PC-9 (cell line): ENCODE results near the gene HMG20A. TPM values are rescaled to one million over a fixed set of nuclear protein-coding genes. Genes with fewer than 3 reads are reported as not detected.

Experiments
- BruUV-seq: library from RNA; stranded (reverse); fragments of 400-500 nt; replicated peaks from 2 replicates; lab custom pipeline; 2021; lab: Mats Ljungman, UMichigan
- CTCF ChIA-PET: fragments of 300-600 bp; sonication (Branson Sonifier 250); formaldehyde crosslinking; loops from one replicate; lab custom pipeline; 2022; ENCODE audit warnings: antibody characterized with exemption; lab: Charles Lee
- POLR2A ChIA-PET: fragments of 300-600 bp; sonication (Branson Sonifier 250); formaldehyde crosslinking; loops from one replicate; lab custom pipeline; 2022; ENCODE audit warnings: antibody characterized with exemption; ENCODE audit not compliant: unreplicated experiment; lab: Charles Lee
- DNase-seq, 2 experiments: peaks; one replicate each; pipeline versions ENCODE4 v3.0.0 to v3.0.0-alpha.2; 2015 to 2022; ENCODE audit warnings: mixed read lengths in 1 of 2
- H2AFZ ChIP-seq: fragments of 200-600 bp; sonication (generic); 2 replicates; pipeline ENCODE4 v1.8.1; 2017; ENCODE audit warnings: antibody characterized with exemption
- H3F3A ChIP-seq: fragments of 200-600 bp; sonication (generic); 2 replicates; pipeline ENCODE4 v1.8.1; 2017; ENCODE audit warnings: antibody characterized with exemption, mild to moderate bottlenecking, low read depth; ENCODE audit not compliant: insufficient read depth
- H3K27ac ChIP-seq: fragments of 200-600 bp; sonication (generic); 2 replicates; pipeline ENCODE4 v1.6.1; 2016; ENCODE audit warnings: mixed run types
- H3K27me3 ChIP-seq: fragments of 200-600 bp; sonication (generic); 2 replicates; pipeline ENCODE4 v1.6.1; 2016; ENCODE audit warnings: low read depth, mixed run types; ENCODE audit not compliant: insufficient read depth
- H3K36me3 ChIP-seq: fragments of 200-600 bp; sonication (generic); 2 replicates; pipeline ENCODE4 v1.6.1; 2016; ENCODE audit warnings: low read depth, mixed run types
- H3K4me1 ChIP-seq: fragments of 200-600 bp; sonication (generic); replicated peaks from 2 replicates; pipeline ENCODE4 v1.6.1; 2016; ENCODE audit warnings: mixed run types; ENCODE audit not compliant: insufficient read depth
- H3K4me2 ChIP-seq: fragments of 200-600 bp; sonication (generic); 2 replicates; pipeline ENCODE4 v1.6.1; 2017; ENCODE audit warnings: mixed run types
- H3K4me3 ChIP-seq: fragments of 200-600 bp; sonication (generic); 2 replicates; pipeline ENCODE4 v1.6.1; 2016; ENCODE audit warnings: mixed run types
- H3K79me2 ChIP-seq: fragments of 200-600 bp; sonication (generic); 2 replicates; pipeline ENCODE4 v1.6.1; 2017; ENCODE audit warnings: low read depth, mixed run types
- H3K9me2 ChIP-seq: fragments of 200-600 bp; sonication (generic); 2 replicates; pipeline ENCODE4 v1.8.1; 2017; ENCODE audit warnings: mild to moderate bottlenecking; ENCODE audit not compliant: insufficient read depth
- H3K9me3 ChIP-seq: fragments of 200-600 bp; sonication (generic); 2 replicates; pipeline ENCODE4 v1.8.1; 2016; ENCODE audit warnings: low read depth; ENCODE audit not compliant: insufficient read depth
- H4K20me1 ChIP-seq: fragments of 200-600 bp; sonication (generic); 2 replicates; pipeline ENCODE4 v1.8.1; 2017; ENCODE audit not compliant: insufficient read depth
- CTCF ChIP-seq: fragments of 200-600 bp; sonication (generic); conservative IDR thresholded peaks from 2 replicates; pipeline ENCODE4 v1.6.1; 2017; ENCODE audit warnings: mixed run types, antibody characterized with exemption, mild to moderate bottlenecking, moderate library complexity
- EZH2 ChIP-seq: fragments of 200-600 bp; sonication (generic); IDR thresholded peaks from 2 replicates; pipeline ENCODE4 v1.8.0; 2017; ENCODE audit warnings: antibody characterized with exemption, low read depth
- intact Hi-C: fragments of 100-400 bp; cut with micrococcal nuclease; formaldehyde crosslinking; loops from one replicate; pipeline ENCODE4 v1.10.0; 2022; ENCODE audit not compliant: unreplicated experiment
- total RNA-seq: library from RNA; stranded (reverse); gene quantifications from 2 replicates; pipeline ENCODE4 v1.2.3, GENCODE V29; 2021

Gene HMG20A
- total RNA-seq, 1 experiment from 2014 or later = 33.4 TPM

- no peaks in the 10 kb centered on the region for H3K27me3 ChIP-seq
- H3K79me2 ChIP-seq = no peaks in the 10 kb centered on the region
- no peaks in the 10 kb centered on the region for H3K9me3 ChIP-seq
- no peak for DNase-seq
- BruUV-seq = no TSS peak
- H3F3A ChIP-seq = no peaks in the 10 kb centered on the region
- H3K4me1 ChIP-seq = no peaks in the 10 kb centered on the region
- POLR2A ChIA-PET = no interaction called here
- no peak overlapping the region for H3K4me3 ChIP-seq
- no peaks in the 10 kb centered on the region; the same call in 1 of the 2 replicates for H4K20me1 ChIP-seq
- no peak overlapping the region for H3K27ac ChIP-seq
- CTCF ChIA-PET = no interaction called here
- H3K9me2 ChIP-seq = no peaks in the 10 kb centered on the region
- TF ChIP-seq EZH2 (no peak), CTCF (no peak)
- no peaks in the 10 kb centered on the region for H3K36me3 ChIP-seq
- H2AFZ ChIP-seq = no peak overlapping the region
- no peak overlapping the region for H3K4me2 ChIP-seq
- intact Hi-C loops = no loop called here
Observed at GRCh38 chr15:77393471-77393840, 27.2 kb upstream of the HMG20A start.

- no peak for DNase-seq
- H4K20me1 ChIP-seq = no peaks in the 10 kb centered on the region
- no peak overlapping the region for H2AFZ ChIP-seq
- peaks cover 9% of the 10 kb centered on the region; the same call in 1 of the 2 replicates for H3K9me3 ChIP-seq
- H3K27ac ChIP-seq = no peak overlapping the region
- H3K4me1 ChIP-seq = no peaks in the 10 kb centered on the region
- POLR2A ChIA-PET = no interaction called here
- CTCF ChIA-PET = no interaction called here
- intact Hi-C loops = no loop called here
- TF ChIP-seq CTCF (no peak), EZH2 (no peak)
- H3F3A ChIP-seq = no peaks in the 10 kb centered on the region
- no TSS peak for BruUV-seq
- H3K9me2 ChIP-seq = no peaks in the 10 kb centered on the region
- H3K4me3 ChIP-seq = no peak overlapping the region
- no peaks in the 10 kb centered on the region for H3K79me2 ChIP-seq
- H3K4me2 ChIP-seq = no peak overlapping the region
- H3K36me3 ChIP-seq = no peaks in the 10 kb centered on the region
- no peaks in the 10 kb centered on the region for H3K27me3 ChIP-seq
Observed at GRCh38 chr15:77395013-77395774, 25.5 kb upstream of the HMG20A start.

GRCh38 chr15:77396692-77397091, 24.0 kb upstream of the HMG20A start:
- TF ChIP-seq CTCF (no peak), EZH2 (no peak)
- POLR2A ChIA-PET = no interaction called here
- Histone ChIP-seq H4K20me1 (no peaks in the 10 kb centered on the region), H3K27me3 (no peaks in the 10 kb centered on the region), H3K4me1 (no peaks in the 10 kb centered on the region), H3K27ac (no peak overlapping the region), H3K79me2 (no peaks in the 10 kb centered on the region), H3F3A (no peaks in the 10 kb centered on the region), H3K9me3 (peaks cover 12% of the 10 kb centered on the region; the same call in 1 of the 2 replicates), H3K4me3 (no peak overlapping the region), H3K4me2 (no peak overlapping the region), H3K9me2 (no peaks in the 10 kb centered on the region), H2AFZ (no peak overlapping the region), H3K36me3 (no peaks in the 10 kb centered on the region)
- CTCF ChIA-PET = no interaction called here
- intact Hi-C loops = loop anchor here (2.0 kb wide), 1 partner anchor 72 kb away; no protein-coding TSS in a partner anchor
- DNase-seq = no peak
- BruUV-seq = no TSS peak
